H7 (cell line): Measurements from ENCODE around the gene CPLX1. TPM values are rescaled to one million over a fixed set of nuclear protein-coding genes. Genes with fewer than 3 reads are reported as not detected.
"Not testable (repeated sequence)": the region's sequence is repeated elsewhere in the genome, so short reads cannot be mapped to it uniquely, and the experiment has no call there.

ENCODE experiments used
- DNase-seq: peaks from one replicate; pipeline ENCODE4 v3.0.0; 2012
- H3K27me3 ChIP-seq: 2 replicates; pipeline ENCODE4 v1.6.0; 2011; ENCODE audit warnings: mild to moderate bottlenecking, low read length; ENCODE audit not compliant: control insufficient read depth, insufficient read depth
- H3K36me3 ChIP-seq: replicated peaks from 2 replicates; pipeline ENCODE4 v1.5.1; 2011; ENCODE audit warnings: low read length; ENCODE audit not compliant: control insufficient read depth, insufficient read depth
- H3K4me3 ChIP-seq: 2 replicates; pipeline ENCODE4 v1.5.1; 2011; ENCODE audit warnings: low read depth, mild to moderate bottlenecking, control low read depth, low read length, moderate library complexity; ENCODE audit not compliant: insufficient read depth
- total RNA-seq: library from RNA; depleted of rRNA; stranded (reverse); fragments of >200 nt; shearing (Covaris generic); gene quantifications from 2 replicates; pipeline ENCODE4 v1.2.3, GENCODE V29; 2014

CPLX1 gene
- total RNA-seq, 1 experiment from 2014 or later: 0.62 TPM

GRCh38 chr4:779555-779954 lies 46.4 kb downstream of the CPLX1 start:
- no peak overlapping the region for H3K4me3 ChIP-seq
- H3K27me3 ChIP-seq: peaks cover 8% of the 10 kb centered on the region
- H3K36me3 ChIP-seq: peaks cover 16% of the 10 kb centered on the region
- DNase-seq: no peak

GRCh38 chr4:777520-778262 lies 48.2 kb downstream of the CPLX1 start:
- DNase-seq: no peak
- peaks cover 21% of the 10 kb centered on the region for H3K36me3 ChIP-seq

DNA sequence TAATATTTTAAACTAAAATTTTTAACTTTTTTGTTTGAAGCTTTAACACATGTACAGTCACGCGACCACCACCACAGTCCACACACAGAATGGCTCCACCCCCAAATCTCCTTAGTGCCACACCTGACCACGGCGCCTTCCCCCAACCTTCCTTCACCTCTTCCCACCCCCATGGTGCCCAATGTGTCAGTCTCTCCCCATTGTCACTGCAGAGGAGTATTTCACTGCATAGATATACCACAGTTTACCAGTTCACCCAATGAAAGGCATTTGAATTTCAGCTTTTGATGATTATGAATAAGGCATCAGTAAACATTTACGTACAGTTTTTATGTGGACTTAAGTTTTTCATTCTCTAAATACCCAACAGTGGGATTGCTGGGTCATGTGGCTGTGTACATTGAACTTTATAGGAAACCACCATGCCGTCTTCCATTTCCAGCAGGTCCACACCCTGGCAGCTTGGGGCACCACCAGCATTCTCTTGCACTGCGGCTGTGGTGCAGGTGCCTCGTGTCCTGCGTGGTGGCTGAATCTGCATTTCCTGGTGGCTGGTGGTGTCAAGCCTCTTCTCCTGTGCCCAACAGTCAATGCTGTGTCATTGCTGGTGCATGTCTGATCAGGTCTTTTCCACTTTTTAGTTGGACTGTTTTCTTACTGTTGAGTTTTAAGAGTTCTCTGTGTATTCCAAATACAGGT lies 49.0 kb downstream of the CPLX1 start:
- no peak for DNase-seq
- H3K36me3 ChIP-seq: peaks cover 21% of the 10 kb centered on the region
- no peaks in the 10 kb centered on the region for H3K27me3 ChIP-seq
- no peak overlapping the region for H3K4me3 ChIP-seq

More at GRCh38 chr4:777520-778262, 48.2 kb downstream of the CPLX1 start:
- Histone ChIP-seq H3K27me3 (no peaks in the 10 kb centered on the region), H3K4me3 (no peak overlapping the region)

- peaks cover 25% of the 10 kb centered on the region for H3K36me3 ChIP-seq
- not testable (repeated sequence) for H3K27me3 ChIP-seq, DNase-seq, H3K4me3 ChIP-seq
Observed at GRCh38 chr4:775485-775884, 50.4 kb downstream of the CPLX1 start.

- H3K36me3 ChIP-seq: peaks cover 22% of the 10 kb centered on the region
- H3K27me3 ChIP-seq, H3K4me3 ChIP-seq, DNase-seq: not testable (repeated sequence)
Observed at GRCh38 chr4:774419-775092, 51.4 kb downstream of the CPLX1 start.

GRCh38 chr4:773214-773613 lies 52.7 kb downstream of the CPLX1 start:
- no peaks in the 10 kb centered on the region for H3K27me3 ChIP-seq
- no peak for DNase-seq
- no peak overlapping the region for H3K4me3 ChIP-seq
- peaks cover 18% of the 10 kb centered on the region for H3K36me3 ChIP-seq

DNA sequence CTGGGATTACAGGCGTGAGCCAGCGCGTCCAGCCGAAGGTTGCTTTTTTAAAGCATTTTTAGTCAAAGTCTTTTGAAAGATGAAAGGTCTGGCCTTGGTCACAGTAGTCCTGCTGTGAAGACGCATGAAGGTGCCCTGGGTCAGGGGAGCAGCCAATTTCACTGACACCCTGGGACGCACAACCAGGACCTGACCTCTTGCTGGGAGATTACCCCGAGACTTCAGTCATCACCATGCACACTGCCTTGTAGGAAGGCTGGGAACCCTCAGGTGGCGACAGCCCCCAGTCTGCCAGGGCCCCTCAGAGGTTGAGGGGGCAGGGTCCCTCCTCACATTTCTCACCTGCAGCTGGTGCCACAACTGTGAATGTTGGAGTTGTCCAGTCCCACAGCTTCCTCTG lies 53.2 kb downstream of the CPLX1 start:
- peak; percentile 35 for DNase-seq
- Histone ChIP-seq H3K36me3 (peaks cover 18% of the 10 kb centered on the region), H3K4me3 (no peak overlapping the region), H3K27me3 (no peaks in the 10 kb centered on the region)

DNA sequence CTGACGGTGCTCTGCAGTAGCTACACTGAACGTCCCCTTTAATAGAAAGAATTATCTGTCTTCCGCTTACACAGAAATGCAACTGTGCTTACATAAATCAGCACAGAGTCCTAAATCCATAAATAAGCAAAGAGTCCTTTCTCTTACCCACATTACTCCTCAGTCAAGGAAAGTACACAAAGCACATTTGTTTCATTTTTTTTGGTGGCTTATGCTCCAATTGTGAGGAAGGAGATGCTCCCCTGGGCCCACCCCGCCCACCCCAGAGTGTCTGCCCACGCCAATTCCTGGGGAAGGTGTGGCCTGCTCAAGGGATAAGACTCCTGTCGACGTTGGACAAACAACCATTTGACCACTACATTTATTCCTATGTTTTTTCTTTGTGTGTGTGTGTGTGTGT lies 53.8 kb downstream of the CPLX1 start:
- peak; percentile 29 for DNase-seq
- Histone ChIP-seq H3K4me3 (no peak overlapping the region), H3K27me3 (no peaks in the 10 kb centered on the region), H3K36me3 (peaks cover 18% of the 10 kb centered on the region)

DNA sequence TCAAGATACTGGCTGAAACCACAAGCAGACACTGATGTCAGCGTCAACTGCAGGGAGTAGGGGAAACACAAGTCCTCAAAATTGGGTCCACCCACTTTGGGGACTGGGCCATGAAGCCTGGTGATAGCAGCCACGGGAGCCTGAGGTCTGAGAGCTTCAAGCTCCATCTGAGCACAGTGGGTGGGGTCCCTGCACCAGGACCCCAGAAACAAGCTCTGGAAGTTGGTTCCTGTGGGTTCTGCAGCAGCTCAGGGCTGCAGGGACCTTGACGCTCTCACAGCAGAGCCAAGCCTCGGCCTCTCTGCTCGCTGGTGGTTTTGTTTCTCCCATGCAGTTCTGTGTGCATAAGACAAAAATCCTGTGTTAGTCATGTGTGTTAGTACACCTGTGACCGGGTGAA lies 54.5 kb downstream of the CPLX1 start:
- peak; percentile 35 for DNase-seq
- Histone ChIP-seq H3K4me3 (no peak overlapping the region), H3K27me3 (no peaks in the 10 kb centered on the region), H3K36me3 (peaks cover 18% of the 10 kb centered on the region)

DNA sequence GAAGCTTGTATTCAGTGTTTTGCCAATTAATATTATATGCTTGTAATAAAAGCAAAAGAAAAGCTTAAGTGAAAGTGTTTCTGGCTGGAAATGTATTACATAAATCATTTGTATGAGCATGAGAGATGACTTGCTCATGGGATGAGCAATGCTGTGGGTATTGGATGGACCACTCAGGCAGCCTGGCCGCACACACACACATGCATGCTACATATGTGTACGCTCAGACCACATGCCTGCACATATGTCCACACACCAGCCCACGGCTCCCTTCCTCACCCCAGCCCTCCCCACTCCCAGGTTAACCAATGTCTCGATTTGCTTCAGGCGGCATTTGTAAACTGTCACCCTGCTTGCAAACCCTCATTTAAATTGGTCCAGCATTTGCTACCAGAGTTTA lies 55.9 kb downstream of the CPLX1 start:
- Histone ChIP-seq H3K4me3 (no peak overlapping the region), H3K27me3 (no peaks in the 10 kb centered on the region), H3K36me3 (peaks cover 19% of the 10 kb centered on the region)
- DNase-seq: peak; percentile 32

DNA sequence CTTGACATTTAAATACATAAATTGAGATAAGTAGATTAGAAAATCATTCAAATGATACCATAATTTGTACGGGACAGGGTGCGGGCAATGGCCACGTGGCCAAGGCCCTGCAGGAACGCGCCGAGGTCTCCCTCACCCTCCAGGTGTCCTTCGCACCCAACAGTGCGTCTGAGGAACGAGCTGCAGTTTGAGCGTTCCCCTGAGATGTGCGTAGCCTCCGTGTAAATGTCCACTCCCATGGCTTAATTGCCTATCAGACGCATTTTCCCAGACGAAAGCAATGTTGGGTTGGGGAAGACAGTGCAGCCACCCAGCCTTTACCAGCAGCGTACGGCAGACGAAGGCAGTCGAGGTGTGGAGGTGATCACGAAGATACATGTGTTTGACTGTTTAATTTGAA lies 56.4 kb downstream of the CPLX1 start:
- Histone ChIP-seq H3K27me3 (no peaks in the 10 kb centered on the region), H3K4me3 (no peak overlapping the region), H3K36me3 (peaks cover 20% of the 10 kb centered on the region)
- peak; percentile 33 for DNase-seq

DNA sequence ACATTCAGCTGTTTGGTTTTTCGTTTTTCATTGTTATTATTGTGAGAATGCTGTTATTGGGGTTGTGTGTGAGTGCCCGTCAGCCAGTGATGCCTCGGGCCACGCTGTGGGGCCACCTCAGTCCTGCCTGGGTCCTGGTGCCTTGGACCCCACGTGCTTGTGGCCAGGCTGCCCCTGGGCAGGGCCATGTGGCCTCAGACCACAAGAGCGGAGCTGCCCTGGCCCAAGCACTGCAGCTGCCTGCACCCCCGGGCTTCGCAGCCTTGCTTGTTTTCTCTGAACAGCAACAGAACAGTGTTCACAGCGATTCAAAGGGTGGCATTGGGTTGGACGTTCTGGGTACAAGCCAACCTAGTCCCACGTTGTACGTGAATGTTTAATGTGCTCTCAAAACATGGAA lies 56.9 kb downstream of the CPLX1 start:
- H3K4me3 ChIP-seq: no peak overlapping the region
- peak; percentile 56 for DNase-seq
- H3K36me3 ChIP-seq: peaks cover 19% of the 10 kb centered on the region
- no peaks in the 10 kb centered on the region for H3K27me3 ChIP-seq

DNA sequence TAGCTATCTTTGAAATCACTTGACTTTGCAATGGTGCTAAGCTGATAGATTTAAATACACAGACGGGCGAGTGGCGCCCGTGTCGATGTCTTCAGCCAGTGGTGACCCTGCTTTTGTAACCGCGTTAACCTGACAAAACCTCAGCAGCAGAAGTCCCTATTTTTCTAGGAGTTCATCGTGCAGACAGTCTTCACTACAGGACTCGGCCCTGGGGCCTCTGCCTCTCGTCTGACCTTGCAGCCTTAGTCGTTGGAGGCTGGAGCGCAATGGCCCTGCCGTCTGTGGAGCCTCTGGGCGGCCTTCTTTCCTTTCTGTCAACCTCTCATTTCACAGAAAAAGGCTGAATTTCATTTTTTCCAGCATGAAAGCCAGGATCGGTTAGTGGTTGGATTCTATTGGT lies 57.9 kb downstream of the CPLX1 start:
- peak; percentile 44 for DNase-seq
- peaks cover 20% of the 10 kb centered on the region for H3K36me3 ChIP-seq
- H3K27me3 ChIP-seq: no peaks in the 10 kb centered on the region

GRCh38 chr4:766559-767283 lies 59.2 kb downstream of the CPLX1 start:
- DNase-seq: peak; percentile 76
- H3K36me3 ChIP-seq: peaks cover 20% of the 10 kb centered on the region
- no peaks in the 10 kb centered on the region for H3K27me3 ChIP-seq
- no peak overlapping the region for H3K4me3 ChIP-seq

More for the DNA sequence above, 57.9 kb downstream of the CPLX1 start:
- H3K4me3 ChIP-seq: no peak overlapping the region
